ENCODE results near the gene MAP3K5.
A peak's percentile ranks its signal among the peaks of the same experiment; 100 is the strongest.

MAP3K5 gene

GRCh38 chr6:136750696-136751521 lies 41.4 kb downstream of the MAP3K5 start:
- no peak for DNase-seq (ENCODE audit: low read depth in 2 of 2)

GRCh38 chr6:136749359-136749997 lies 42.8 kb downstream of the MAP3K5 start:
- DNase-seq (ENCODE audit: low read depth in 2 of 2): no peak

- no peak for DNase-seq (ENCODE audit: low read depth in 2 of 2)
Observed at GRCh38 chr6:136747507-136747906, 44.8 kb downstream of the MAP3K5 start.

- DNase-seq (ENCODE audit: low read depth in 2 of 2): no peak
Observed at GRCh38 chr6:136745300-136745699, 47.0 kb downstream of the MAP3K5 start.

- no peak for DNase-seq (ENCODE audit: low read depth in 2 of 2)
Observed at GRCh38 chr6:136744889-136745288, 47.4 kb downstream of the MAP3K5 start.

- no peak for DNase-seq (ENCODE audit: low read depth in 2 of 2)
Observed at GRCh38 chr6:136742125-136742524, 50.2 kb downstream of the MAP3K5 start.

- no peak for DNase-seq (ENCODE audit: low read depth in 2 of 2)
Observed at GRCh38 chr6:136740050-136740974, 52.0 kb downstream of the MAP3K5 start.

GRCh38 chr6:136739501-136739900 lies 52.8 kb downstream of the MAP3K5 start:
- no peak for DNase-seq (ENCODE audit: low read depth in 2 of 2)

GRCh38 chr6:136739071-136739470 lies 53.2 kb downstream of the MAP3K5 start:
- DNase-seq (ENCODE audit: low read depth in 2 of 2): no peak

- no peak for DNase-seq (ENCODE audit: low read depth in 2 of 2)
Observed at GRCh38 chr6:136738692-136739057, 53.6 kb downstream of the MAP3K5 start.

- peak in 1 of 2 experiments; percentile 7 for DNase-seq (ENCODE audit: low read depth in 2 of 2)
Observed at GRCh38 chr6:136737871-136738691, 54.2 kb downstream of the MAP3K5 start.

GRCh38 chr6:136737374-136737844 lies 54.9 kb downstream of the MAP3K5 start:
- DNase-seq (ENCODE audit: low read depth in 2 of 2): no peak

GRCh38 chr6:136736281-136736960 lies 55.9 kb downstream of the MAP3K5 start:
- peak; percentile 18 to 28 for DNase-seq (ENCODE audit: low read depth in 2 of 2)

- DNase-seq (ENCODE audit: low read depth in 2 of 2): no peak
Observed at GRCh38 chr6:136734977-136735376, 57.3 kb downstream of the MAP3K5 start.

GRCh38 chr6:136732889-136733288 lies 59.4 kb downstream of the MAP3K5 start:
- DNase-seq (ENCODE audit: low read depth in 2 of 2): no peak

- no peak for DNase-seq (ENCODE audit: low read depth in 2 of 2)
Observed at GRCh38 chr6:136729832-136730231, 62.4 kb downstream of the MAP3K5 start.

- DNase-seq (ENCODE audit: low read depth in 2 of 2): no peak
Observed at GRCh38 chr6:136728976-136729515, 63.2 kb downstream of the MAP3K5 start.

GRCh38 chr6:136728033-136728939 lies 64.0 kb downstream of the MAP3K5 start:
- DNase-seq (ENCODE audit: low read depth in 2 of 2): no peak

GRCh38 chr6:136726837-136727557 lies 65.3 kb downstream of the MAP3K5 start:
- no peak for DNase-seq (ENCODE audit: low read depth in 2 of 2)

Measured in fibroblast of skin of left quadriceps (primary cell).